ENCODE measurements around the gene AGAP1. TPM values are rescaled to one million over a fixed set of nuclear protein-coding genes. Genes with fewer than 3 reads are reported as not detected.

AGAP1 gene
- total RNA-seq, 1 donor from 2014 or later: 17.5 TPM

DNA sequence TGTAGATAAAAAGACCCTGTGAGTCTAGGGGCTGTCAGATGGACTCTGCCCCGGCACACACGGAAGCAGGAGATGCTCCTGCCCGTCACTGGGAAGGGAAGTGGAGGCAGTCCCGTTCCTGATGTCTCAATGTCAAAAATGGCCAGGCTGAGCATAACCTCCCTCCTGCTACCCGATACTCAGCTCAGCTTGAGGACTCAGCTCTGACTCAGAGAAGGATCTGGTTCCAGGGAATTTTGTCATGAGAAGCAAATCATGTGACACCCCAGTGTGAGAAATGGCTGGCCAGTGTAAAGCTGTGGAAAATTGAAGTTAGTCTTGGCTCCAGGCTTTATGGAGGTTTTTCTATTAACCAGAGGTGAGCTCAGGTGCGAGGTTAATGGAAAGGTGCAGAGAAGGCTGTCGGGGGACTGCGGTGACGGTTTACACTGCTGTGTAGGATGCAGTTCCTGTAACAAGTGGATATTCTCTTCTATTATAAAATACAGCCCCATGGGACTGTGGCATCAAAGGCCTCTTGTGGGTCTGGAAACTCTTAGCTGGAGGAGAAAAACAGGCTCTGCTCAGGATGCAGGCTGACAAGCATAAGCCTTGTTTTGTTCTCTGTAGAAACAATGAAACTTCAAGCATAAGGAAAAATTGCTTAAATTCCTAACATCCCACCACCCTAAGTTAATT, 24.7 kb upstream of the AGAP1 start:
- DNase-seq (ENCODE audit: low read depth): peak; percentile 85
- TF ChIP-seq, protein P1, sequence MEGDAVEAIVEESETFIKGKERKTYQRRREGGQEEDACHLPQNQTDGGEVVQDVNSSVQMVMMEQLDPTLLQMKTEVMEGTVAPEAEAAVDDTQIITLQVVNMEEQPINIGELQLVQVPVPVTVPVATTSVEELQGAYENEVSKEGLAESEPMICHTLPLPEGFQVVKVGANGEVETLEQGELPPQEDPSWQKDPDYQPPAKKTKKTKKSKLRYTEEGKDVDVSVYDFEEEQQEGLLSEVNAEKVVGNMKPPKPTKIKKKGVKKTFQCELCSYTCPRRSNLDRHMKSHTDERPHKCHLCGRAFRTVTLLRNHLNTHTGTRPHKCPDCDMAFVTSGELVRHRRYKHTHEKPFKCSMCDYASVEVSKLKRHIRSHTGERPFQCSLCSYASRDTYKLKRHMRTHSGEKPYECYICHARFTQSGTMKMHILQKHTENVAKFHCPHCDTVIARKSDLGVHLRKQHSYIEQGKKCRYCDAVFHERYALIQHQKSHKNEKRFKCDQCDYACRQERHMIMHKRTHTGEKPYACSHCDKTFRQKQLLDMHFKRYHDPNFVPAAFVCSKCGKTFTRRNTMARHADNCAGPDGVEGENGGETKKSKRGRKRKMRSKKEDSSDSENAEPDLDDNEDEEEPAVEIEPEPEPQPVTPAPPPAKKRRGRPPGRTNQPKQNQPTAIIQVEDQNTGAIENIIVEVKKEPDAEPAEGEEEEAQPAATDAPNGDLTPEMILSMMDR (conservative IDR thresholded peaks at IDR 0.05; ENCODE audit: low read depth, low read length): no peak
- peak overlapping the region; percentile 24 for H3K4me3 ChIP-seq (ENCODE audit: low read depth, low read length)

DNA sequence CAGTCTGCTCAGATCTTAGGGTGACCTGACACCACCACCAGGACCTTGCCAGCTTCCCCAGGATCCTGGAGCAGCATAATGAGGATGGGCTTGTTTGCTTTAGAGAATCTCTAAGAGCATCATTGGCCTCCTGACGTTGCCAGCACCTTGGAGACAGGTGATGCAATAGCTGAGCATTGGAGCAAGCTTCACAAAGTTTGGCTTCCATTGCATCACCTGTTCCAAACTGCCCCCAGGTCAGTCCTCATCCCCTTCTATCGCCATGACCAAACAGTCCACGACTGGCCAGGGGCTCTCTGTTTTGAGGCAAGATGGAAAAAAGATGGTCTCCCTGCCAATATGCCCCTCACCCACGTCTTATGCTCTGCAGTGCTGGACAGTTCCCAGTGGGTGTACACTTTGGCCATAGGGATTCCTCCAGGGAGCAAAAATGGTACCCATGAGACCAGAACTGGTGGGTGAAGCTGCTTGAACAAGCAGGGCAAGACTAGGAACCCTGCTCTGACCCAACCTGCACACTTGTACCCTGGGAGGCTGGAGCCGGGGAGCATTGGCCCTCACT, 22.6 kb upstream of the AGAP1 start:
- TF ChIP-seq, protein P1 (conservative IDR thresholded peaks at IDR 0.05; ENCODE audit: low read depth, low read length): no peak
- no peak overlapping the region for H3K4me3 ChIP-seq (ENCODE audit: low read depth, low read length)
- DNase-seq (ENCODE audit: low read depth): no peak

DNA sequence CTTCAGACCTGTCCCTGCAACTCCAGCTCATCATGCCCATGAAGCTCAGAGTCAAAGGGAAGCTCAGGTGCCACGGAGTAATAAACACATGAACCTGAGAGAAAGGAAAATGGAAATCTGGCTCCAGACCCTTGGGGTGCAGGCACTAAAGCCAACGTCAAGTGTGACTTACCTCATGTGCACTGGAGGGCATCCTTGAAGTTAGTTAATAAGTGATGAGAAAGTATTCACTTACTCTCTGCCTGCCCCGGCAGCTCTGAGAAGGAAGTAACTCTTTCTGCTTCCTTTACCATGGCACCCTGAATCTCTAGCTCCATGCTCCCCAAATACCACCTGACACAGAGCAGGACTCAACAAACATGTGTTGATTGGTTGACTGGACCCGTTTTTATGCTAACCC, 21.4 kb upstream of the AGAP1 start:
- TF ChIP-seq, protein P1 (conservative IDR thresholded peaks at IDR 0.05; ENCODE audit: low read depth, low read length): no peak
- no peak overlapping the region for H3K4me3 ChIP-seq (ENCODE audit: low read depth, low read length)
- DNase-seq (ENCODE audit: low read depth): no peak

DNA sequence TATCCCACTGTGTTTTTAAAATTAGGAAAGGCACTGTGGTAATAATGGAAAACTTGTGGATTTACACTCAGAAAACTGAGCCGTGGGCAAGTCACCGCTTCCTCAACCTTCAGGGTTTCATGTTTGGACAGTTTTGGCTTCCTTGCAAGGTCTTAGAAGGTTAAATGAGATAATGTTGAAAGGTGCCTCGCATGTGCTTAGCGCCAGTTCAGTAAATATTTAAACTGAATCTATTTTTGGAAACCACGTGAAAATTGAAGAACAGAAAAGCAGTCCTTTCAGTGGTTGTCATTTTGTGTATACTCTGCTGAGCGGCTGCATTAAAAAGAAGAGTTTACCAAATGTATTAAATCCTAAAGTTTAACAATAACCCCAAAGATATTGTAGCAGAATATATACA, 15.2 kb upstream of the AGAP1 start:
- H3K4me3 ChIP-seq (ENCODE audit: low read depth, low read length): no peak overlapping the region
- TF ChIP-seq, protein P1 (conservative IDR thresholded peaks at IDR 0.05; ENCODE audit: low read depth, low read length): no peak
- DNase-seq (ENCODE audit: low read depth): no peak

DNA sequence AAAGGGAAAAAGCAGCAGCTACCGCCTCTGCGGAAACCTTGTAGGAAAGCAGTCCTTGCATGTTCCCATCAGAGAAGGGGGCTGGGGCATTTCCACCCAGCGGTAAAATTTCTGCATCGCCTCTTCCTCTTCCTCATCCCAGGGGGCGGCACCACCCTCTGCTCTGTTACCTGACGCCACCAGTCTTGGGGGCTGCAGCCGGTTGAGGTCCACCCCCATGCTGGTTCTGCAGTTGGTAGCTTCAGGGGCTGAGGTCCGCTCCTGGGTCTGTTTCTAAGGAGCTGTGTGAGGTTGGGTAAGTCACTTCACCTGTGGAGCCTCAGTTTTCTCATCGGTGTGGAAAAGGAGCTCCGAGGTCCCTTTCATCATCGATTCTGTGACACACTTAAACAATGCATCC, 14.2 kb upstream of the AGAP1 start:
- H3K4me3 ChIP-seq (ENCODE audit: low read depth, low read length): no peak overlapping the region
- TF ChIP-seq, protein P1 (conservative IDR thresholded peaks at IDR 0.05; ENCODE audit: low read depth, low read length): no peak
- no peak for DNase-seq (ENCODE audit: low read depth)

DNA sequence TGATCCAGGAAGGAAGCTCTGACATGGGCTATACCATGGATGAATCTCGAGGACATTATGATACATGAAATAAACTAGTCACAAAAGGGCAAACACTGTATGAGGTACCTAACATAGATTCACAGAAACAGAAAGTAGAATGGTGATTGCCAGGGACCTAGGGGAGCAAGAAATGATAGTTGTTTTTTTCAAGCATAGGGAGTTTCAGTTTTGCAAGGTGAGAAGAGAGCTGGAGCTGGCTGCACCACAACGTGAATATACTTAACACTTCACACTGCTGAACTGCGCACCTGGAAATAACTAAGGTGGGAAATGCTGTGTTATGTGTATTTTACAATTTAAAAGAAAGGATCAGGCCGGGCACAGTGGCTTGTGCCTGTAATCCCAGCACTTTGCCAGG, 13.2 kb upstream of the AGAP1 start:
- TF ChIP-seq, protein P1 (conservative IDR thresholded peaks at IDR 0.05; ENCODE audit: low read depth, low read length): no peak
- H3K4me3 ChIP-seq (ENCODE audit: low read depth, low read length): no peak overlapping the region
- DNase-seq (ENCODE audit: low read depth): no peak

DNA sequence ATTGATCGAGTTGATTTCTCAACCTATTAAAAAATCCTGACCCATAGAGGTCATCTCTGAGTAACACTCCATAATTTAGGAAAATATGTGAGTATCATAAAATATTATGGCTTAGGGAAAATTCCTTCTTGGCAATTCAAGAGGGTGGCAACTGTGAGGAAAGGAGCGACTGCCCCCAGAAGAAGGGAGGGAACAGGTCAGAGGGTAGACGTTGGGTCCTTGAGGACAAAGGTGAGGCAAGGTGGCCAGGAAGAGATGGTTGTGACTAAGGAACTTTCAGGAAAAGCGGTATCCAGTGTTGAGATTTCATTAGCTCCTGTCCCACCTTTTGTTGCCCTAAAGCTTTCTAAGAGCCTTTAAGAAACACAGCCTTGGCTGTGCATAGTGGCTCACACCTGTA, 10.5 kb upstream of the AGAP1 start:
- TF ChIP-seq, protein P1 (conservative IDR thresholded peaks at IDR 0.05; ENCODE audit: low read depth, low read length): no peak
- no peak for DNase-seq (ENCODE audit: low read depth)
- no peak overlapping the region for H3K4me3 ChIP-seq (ENCODE audit: low read depth, low read length)

Data from epithelial cell of proximal tubule (primary cell).